Activated CD4-positive, alpha-beta T cell treated with anti-CD3 and anti-CD28 coated beads, Interleukin-10, Interleukin-2, amounts not matched to agents 100 ng/mL and 50 ng/mL, durations not matched to agents 16 hours and 8 hours (primary cell): ENCODE measurements around the gene SYNE2.

Experiments used
- DNase-seq: peaks from one replicate; pipeline ENCODE4 v3.0.0-alpha.2; 2020

The SYNE2 gene

DNA sequence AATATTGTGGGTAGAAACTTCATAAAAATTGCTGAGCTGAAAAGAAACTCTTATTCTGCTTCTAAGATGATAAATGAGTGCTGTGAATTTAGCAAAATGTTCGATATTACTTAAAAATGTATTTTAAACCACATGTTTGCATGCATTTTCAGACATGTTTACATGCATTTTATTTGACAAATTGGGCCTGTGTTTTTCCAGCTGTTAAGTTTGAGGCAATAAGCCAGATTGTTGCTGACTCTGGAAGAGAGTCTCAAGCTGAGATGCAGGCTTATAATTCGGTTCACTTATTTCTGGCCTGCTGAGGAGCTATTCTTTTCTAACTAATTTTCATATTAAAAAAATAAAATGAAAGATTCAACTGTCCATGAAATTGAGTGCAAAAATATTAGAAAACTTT is 110.1 kb downstream of the SYNE2 start:
- DNase-seq, result no peak

GRCh38 chr14:63963439-63963838 is 110.6 kb downstream of the SYNE2 start:
- no peak for DNase-seq

DNA sequence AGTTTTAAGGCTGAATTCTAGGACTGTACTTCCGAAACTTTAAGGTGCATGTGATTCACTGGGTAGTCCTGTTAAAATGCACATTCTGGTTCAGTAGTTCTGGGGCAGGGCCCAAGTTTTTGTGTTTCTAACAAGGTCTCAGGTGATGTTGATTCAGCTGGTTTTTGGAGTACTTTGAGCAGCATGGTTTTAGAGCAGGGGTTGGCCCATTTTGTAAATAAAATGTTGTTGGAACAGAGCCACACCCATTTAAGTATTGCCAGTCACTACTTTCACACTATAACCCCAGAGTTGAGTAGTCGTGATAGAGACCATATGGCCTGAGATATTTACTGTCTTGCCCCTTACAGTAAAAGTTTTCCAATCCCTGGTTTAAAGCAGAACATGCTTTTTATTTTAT is 111.3 kb downstream of the SYNE2 start:
- DNase-seq, result no peak

DNA sequence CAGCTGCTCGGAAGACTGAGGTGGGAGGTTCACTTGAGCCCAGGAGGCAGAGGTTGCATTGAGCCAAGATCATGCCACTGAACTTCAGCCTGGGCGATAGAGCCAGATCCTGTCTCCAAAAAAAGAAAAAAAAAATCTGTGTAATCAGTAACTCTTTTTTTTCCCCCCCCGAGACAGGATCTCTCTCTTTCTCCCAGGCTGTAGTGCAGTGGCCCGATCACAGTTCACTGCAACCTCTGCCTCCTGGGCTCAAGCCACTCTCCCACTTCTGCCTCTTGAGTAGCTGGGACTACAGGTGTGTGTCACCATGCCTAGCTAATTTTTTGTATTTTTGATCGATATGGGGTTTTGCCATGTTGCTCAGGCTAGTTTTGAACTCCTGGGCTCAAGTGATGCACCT is 113.6 kb downstream of the SYNE2 start:
- DNase-seq, result no peak

DNA sequence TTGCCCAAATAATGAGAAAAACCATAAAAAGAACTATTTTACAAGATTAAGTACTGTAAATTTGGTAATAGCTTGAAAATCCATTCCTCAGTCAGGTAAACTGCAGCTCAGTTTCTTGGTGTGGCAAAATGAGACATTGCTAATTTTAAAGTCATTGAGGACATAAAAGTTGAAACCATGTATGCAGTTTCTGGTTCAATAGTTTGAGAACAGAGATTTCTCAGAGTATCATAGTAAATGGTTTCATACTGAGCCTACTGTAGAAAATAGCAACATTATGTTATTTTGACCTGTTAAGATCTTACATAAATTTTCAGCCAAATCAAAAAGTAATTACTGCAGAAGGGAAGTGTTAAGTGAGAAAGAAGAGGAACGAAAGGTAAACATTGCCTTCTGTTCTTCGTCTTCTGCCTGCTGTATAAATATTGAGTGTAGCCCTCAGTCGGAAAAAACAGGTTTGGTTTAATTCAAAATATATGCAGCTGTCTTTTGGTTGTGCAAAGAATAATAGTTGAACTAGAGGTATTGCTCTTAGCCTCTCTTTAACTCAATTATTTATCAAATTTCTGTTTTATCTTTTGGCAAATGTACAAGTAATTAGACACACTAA is 119.6 kb downstream of the SYNE2 start:
- DNase-seq, result no peak

DNA sequence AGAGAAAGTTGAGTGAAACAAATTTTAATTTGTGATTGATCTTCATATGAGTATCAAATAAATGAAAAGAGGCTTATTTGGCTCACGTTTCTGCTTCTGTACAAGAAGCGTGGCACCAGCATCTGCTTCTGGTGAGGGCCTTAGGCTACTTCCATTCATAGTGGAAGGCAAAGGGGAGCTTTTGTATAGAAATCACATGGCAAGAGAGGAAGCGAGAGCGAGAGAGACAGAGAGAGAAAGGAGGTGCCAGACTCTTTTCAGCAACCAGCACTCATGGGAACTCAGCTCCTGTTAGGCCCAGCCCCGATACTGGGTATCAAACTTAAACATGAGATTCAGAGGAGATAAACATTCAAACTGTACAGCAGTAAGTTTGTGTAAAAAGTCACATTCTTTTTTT is 121.4 kb downstream of the SYNE2 start:
- no peak for DNase-seq

GRCh38 chr14:63981569-63981968 is 128.8 kb downstream of the SYNE2 start:
- no peak for DNase-seq

GRCh38 chr14:63982156-63982555 is 129.4 kb downstream of the SYNE2 start:
- no peak for DNase-seq

GRCh38 chr14:63982629-63983028 is 129.8 kb downstream of the SYNE2 start:
- DNase-seq, result peak; percentile 6

DNA sequence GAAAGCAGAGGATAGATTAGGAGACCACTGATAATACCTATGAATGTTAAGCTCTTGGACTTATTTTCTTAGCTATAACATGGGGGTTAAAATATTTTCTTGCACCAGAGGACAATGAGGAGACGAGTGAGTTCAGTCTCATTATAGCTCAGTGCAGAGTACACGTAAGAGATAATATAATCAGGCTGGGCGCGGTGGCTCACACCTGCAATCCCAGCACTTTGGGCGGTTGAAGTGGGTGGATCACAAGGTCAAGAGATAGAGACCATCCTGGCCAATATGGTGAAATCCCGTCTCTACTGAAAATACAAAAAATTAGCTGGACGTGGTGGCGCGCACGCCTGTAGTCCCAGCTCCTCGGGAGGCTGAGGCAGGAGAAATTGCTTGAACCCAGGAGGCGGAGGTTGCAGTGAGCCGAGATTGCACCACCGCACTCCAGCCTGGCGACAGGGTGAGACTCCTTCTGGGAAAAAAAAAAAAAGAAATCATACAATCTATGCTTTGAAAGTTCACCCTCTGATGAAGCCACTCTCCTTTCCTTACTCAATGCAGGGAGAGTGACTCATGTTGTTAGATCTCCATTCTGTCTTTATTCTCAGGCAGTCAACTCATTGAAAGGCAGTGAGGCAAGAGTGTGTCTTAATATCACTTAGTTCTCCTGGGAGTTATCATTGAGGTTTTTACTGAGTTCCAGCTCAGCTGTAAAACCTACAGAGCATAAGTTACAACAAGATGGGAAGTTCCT is 134.2 kb downstream of the SYNE2 start:
- no peak for DNase-seq

DNA sequence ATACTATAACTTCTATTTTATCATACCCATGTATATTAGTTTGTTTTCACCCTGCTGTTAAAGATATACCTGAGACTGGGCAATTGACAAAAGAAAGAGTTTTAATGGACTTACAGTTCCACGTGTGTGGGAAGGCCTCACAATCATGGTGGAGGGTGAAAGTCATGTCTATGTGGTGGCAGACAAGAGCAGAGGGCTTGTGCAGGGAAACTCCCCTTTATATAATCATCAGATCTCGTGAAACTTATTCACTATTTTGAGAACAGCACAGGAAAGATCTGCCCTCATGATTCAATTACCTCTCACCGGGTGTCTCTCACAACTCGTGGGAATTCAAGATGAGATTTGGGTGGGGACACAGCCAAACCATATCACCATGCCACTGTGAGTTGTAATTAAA is 135.8 kb downstream of the SYNE2 start:
- DNase-seq, result no peak

GRCh38 chr14:63991833-63992232 is 139.0 kb downstream of the SYNE2 start:
- DNase-seq, result peak; percentile 39

- no peak for DNase-seq
These were observed 140.1 kb downstream of the SYNE2 start for GRCh38 chr14:63992858-63993257.

DNA sequence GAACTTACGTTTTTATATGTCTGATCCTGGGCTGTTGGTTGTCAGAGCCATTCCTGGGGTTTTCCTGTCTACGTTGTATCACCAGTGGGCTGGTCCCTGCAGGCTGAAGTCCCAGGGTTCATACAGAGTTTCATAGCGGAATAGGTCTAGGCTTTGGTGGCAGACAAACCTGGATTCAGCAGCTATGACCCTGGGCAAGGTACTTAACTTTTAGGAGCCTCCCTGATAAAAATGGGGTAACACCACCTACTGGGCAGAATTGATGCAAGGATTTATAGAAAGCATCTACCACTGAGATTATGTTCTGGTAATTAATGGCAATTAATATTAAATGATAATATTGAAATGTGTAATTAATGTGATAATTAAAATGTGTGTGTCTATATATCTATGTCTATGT is 141.2 kb downstream of the SYNE2 start:
- no peak for DNase-seq

DNA sequence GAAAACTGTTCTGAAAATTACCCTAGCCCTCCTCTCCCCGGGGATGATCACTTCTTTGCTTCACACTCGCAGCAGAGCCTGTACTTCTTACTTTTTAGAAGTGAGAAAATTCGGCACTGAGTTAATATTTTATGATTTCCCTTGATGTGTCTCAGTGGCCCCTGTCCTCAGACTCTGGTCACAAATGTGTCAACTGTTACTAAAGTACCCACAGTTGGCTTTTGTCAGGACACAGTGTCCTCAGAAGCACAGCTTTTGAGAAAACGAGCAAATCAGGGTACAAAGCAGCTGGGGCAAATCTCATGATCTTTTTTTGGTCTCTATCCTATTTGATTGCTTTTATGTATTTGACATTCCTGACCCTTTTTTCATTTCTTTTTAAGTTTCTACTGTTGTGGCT is 142.5 kb downstream of the SYNE2 start:
- DNase-seq, result no peak

DNA sequence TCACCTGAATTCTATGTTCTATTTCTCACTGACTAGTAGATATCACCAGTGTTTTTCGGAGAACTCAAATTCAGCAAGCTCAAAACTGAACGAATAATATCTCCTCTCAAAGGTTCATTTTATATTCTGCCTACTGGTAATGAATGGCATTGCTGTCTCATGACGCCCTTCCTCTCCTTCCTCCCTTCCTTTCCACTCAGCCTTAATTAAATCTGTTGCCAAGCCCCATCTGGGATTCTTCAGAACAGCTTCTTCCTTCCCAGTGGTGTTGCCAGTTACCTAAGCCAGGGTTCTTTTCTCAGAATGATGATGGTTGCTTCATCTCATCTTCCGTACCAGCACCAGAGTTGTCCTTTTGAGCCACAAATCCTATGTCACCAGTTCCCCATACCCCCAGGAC is 143.2 kb downstream of the SYNE2 start:
- no peak for DNase-seq

DNA sequence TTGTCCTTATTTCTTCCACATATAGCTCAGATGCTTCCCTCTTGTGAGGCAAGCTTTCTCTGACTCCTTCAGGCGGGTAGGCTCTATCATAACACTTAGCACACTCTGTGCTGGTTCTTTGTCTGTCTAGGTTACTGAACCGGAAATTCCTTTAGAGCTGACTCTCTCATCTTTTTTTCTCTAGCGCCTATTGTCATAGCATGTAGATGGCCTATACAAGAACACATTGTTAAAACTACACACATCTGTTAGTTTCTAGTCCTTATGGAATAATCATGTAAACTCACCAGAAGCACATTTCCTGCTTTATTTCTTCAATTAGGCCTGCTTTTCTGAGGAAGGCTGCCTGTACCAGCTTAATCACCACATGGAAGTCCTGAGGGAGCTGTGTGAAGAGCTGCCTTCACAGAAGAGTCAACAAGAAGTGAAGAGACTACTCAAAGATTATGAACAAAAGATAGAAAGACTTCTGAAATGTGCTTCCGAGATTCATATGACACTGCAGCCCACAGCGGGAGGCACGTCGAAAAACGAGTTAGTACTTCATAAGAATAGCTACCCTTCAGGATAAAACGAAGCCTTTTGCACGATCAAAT is 143.9 kb downstream of the SYNE2 start:
- DNase-seq, result no peak

DNA sequence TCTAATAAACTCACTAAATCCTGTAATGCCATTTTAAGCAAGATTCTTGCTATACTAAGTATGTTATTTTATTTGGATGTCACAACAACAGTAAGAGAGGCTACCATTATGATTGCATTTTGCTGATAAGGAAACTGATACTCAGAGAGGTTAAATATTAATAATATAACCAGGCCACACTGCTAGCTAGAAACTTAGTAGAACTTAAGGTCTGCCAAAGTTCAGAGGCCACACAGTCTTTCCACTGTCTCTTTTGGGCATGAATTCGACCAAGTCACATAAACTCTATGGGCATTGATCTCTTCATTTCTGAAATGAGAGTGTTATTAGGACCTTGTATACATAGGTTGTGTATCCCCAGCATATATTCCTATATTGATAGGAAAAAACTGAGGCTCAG is 147.9 kb downstream of the SYNE2 start:
- DNase-seq, result no peak

DNA sequence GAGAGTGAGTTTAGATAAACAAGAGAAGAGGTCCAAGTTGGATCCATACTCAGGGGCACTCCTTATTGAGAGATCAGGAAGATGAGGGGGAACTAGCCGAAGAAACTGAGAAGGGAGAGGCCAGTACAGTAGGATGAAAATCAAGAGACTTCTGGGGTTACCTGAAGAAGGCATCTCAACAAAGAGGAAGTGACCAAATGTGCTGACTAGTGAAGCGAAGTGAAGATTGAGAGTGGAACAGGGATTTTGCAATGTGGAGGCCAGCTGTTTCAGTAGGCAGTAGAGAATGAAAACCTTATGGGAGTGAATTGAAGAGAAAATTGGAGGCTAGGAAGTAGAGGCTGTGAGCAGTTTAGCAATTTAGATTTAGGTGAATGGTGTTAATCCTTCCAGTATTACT is 153.0 kb downstream of the SYNE2 start:
- DNase-seq, result no peak

- no peak for DNase-seq
These were observed 155.2 kb downstream of the SYNE2 start for GRCh38 chr14:64008016-64008415.

- DNase-seq, result no peak
These were observed 159.2 kb downstream of the SYNE2 start for GRCh38 chr14:64012003-64012402.

- no peak for DNase-seq
These were observed 159.9 kb downstream of the SYNE2 start for GRCh38 chr14:64012720-64013119.

DNA sequence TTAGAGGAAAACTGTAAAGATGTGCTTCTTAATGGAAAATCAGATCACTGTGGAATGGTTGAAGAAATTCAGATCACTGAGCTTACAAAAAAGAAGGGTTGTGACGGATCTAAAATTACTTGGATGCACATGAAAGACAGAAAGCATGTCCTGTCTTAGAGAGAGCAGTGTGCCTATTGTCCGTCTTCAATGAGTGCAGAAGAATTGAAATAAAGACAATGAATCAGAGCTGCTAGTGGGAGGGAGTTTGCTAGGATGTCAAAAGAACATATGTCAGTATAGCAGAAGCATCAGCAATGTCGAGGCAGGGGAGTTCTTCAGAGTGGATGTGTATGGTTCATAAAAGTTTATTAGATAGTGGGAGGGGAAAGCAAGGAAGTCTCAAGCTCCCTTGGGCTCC is 172.7 kb downstream of the SYNE2 start:
- DNase-seq, result no peak

DNA sequence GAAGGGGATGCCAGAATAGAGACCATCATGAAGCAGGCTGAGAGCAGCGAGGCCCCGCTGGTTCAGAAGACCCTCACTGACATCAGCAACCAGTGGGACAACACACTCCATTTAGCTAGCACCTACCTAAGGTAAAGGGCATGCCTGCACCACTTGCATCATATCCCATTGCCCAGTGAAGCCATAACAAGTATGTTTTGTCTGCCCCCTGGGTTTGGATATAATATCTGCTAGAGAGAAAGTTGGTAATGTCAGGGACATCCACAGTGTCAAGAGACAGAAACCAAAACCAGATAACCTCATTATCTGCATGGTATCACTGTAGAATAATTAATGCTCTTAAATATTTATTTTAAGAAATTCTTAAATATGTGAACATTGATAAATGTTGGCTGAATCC is 173.8 kb downstream of the SYNE2 start:
- no peak for DNase-seq

GRCh38 chr14:64035143-64035542 is 182.3 kb downstream of the SYNE2 start:
- no peak for DNase-seq
